GM18498 (cell line): ENCODE data around the gene MYH7B.
A peak's percentile ranks its signal among the peaks of the same experiment; 100 is the strongest.

ENCODE experiments used
- ATAC-seq: cut with Tn5 transposase; IDR thresholded peaks from one replicate; pipeline ENCODE4 v1.9.1; 2021; ENCODE audit warnings: mild to moderate bottlenecking, moderate library complexity; ENCODE audit not compliant: unreplicated experiment

MYH7B gene

GRCh38 chr20:34955231-34956040 lies at the start of gene MYH7B, which contains the start of gene GSS:
TSS of gene MYH7B (plus strand) at chr20:34955868. CDS start at chr20:34978006, 22,138 bp downstream.
TSS of gene GSS (minus strand) at chr20:34955806. CDS start at chr20:34951852, 3,954 bp downstream.
- peak; percentile 90 for ATAC-seq

DNA sequence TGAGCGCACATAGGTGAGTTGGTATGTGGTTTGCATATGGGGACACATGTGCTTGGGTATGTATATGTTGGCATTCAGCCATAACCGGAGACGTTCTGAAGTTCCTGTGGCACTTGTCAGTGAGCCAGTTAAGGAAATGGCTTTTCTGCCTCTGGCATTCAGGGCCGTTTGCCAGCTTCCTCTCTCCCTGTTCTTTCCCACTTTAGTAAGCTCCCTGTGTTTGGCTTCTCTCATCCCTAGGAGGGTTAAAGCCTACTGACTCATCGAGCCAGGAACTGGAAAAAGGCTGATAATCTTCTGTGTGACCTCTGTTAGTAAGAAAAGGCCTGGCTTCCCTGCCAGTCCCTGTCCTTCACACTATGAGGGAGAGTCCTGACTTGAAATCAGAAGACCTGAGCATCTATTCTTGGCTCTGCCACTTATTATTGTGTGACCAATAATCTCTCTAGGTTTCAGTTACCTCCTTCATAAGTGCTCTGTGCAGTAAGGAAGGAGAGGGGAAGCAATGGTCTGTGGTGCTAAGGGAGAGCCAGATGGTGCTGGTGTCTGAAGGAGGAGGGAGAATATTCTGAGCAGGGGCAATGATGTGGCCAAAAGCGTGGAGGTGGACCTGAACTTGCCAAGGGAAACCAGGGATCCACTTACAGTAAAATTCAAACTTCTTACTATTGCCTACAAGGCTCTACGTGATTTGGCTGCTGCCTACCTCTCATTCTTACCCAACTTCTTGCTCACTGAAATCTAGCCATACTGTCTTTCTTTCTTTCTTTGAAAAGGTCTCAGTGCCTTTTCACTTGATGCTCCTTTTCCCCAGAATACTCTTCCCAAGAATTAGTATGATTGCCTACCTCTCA lies 47.8 kb upstream of the MYH7B start:
- no peak for ATAC-seq

- no peak for ATAC-seq
Observed at GRCh38 chr20:34915131-34915530, 40.5 kb upstream of the MYH7B start.

DNA sequence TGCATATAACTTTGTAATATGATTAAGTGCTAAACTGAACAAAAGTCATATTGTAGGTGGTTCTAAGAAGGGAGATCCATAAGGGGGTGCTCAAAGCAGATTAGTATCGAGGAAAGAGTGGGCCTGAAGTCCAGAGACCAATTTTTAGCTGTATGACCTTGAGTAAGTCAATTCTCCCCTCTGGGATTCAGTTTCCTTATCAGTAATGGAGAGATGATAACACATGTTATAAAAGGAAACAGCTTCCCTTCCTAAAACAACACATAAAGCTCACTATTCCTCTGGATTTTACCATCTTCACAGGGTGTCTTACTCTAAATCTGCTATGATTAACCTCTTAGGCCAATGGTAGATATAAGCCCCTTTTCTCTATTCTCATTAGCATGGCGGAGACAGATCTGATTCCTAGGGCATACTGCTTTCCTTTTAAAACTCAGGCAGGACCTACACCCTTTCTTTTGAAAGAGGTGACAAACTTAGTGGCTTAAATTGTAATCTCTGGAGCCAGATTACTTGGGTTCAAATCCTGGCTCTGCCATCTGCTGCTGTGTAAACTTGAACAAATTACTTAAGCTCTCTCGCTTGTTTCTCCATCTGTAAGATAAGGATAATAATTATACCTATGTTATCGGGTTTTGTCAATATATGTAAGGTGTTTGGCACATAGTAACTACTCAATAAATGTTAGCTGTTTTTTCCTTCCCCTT lies 39.8 kb upstream of the MYH7B start:
- ATAC-seq, result no peak

DNA sequence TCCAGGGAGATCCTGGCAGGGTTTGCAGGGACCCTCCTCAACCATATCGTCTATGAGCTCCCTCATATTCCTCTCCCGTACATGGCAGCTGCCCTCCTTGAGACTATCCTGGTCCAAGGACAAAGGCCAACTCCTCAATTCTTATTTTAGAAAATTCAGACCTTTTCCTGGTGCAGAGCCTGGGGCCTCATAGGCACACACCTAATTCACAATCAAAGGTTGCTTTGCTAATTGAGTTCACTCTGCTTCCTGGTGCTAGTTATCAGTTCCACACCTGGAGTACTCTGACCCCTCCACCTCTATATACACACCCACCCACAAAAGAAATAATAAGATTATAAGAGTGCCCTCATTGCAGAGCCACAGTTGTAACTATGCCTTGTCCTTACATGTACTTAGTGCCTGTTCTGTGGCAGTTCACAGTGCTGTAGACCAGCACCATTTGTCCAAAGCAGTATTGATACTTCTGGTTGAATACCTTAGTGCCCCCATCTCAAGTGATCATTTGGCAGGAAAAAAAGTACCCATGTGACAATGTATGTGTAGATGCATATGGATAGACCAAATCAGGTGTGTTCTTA lies 38.8 kb upstream of the MYH7B start:
- ATAC-seq, result no peak

GRCh38 chr20:34920055-34920454 lies 35.6 kb upstream of the MYH7B start:
- ATAC-seq, result no peak

DNA sequence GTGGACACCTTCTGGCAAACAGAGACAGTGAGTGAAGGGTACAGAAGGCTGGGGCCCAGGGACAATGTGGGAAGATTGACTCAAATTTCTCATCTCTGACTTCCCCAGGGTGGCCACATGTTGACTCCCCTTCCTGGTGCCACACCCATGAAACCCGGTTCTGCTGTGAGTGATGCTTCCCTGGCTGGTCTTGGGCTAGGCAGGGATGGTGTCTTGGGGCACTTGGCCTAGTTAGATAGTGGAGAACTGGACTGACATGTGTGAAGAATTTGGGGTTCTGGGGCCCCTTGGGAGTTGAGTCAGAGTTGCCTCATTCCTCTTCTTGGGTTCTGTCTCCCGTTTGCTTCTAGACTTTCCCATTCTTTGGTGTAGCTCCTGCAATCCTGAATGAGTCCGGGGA lies 34.2 kb upstream of the MYH7B start:
- ATAC-seq, result no peak

GRCh38 chr20:34922654-34923381 lies 32.9 kb upstream of the MYH7B start:
- no peak for ATAC-seq

DNA sequence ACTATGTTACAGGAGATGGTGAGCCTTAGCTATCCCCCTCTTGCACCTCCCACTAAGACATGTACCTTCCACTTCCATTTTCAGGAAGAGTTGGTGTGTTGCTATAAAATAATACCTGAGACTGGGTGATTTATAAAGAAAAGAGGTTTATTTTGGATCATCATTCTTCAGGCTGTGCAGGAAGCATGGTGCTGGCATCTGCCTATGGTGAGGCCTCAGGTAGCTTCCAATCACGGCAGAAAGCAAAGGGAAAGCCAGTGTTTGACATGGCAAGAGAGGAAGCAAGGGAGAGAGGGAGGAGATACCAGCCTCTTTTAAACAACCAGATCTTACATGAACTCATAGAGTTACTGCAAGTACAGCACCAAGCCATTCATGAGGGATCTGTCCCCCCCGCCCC lies 32.3 kb upstream of the MYH7B start:
- ATAC-seq, result no peak

- no peak for ATAC-seq
Observed at GRCh38 chr20:34925341-34925740, 30.3 kb upstream of the MYH7B start.

GRCh38 chr20:34925981-34926380 lies 29.7 kb upstream of the MYH7B start:
- no peak for ATAC-seq

- ATAC-seq, result no peak
Observed at GRCh38 chr20:34926581-34926980, 29.1 kb upstream of the MYH7B start.

GRCh38 chr20:34927736-34928135 lies 27.9 kb upstream of the MYH7B start:
- no peak for ATAC-seq

DNA sequence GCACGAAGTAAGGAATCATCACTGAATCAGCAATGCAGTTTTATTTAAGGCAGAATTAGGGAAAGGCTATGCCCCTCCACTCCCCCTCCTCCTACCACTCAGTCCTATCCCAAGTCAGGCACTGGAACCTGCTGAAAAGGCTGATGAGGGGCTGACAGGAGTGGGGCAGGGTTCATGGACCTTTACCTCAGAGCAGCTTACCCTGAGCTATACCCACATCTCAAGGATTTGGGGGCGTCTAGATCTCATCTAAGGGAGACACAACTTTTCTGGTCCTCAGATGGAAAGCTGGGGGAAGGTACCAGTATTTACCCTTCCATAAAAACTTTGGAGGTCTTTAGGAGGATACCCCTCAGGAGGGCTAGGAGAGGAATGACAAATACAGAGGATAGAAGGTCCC lies 27.3 kb upstream of the MYH7B start:
- no peak for ATAC-seq

DNA sequence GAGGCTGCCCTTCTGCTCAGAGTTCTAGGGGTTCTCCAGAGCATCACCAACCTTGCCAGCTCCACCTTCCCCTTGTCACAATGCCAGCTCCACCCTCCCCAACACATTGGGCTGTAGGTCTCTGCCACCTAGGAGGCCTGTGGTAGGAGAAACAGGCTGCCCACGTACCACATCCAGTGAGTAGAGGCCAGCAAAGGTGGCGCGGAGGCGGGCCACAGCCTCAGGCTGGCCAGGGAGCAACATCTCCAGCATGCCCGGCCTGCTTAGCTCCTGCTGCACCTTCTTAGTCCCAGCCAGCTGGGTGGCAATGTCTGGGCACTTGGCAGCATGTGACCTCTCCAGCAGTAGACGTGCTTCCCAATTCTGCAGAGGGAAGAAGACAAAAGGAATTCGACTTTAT lies 23.9 kb upstream of the MYH7B start:
- no peak for ATAC-seq

DNA sequence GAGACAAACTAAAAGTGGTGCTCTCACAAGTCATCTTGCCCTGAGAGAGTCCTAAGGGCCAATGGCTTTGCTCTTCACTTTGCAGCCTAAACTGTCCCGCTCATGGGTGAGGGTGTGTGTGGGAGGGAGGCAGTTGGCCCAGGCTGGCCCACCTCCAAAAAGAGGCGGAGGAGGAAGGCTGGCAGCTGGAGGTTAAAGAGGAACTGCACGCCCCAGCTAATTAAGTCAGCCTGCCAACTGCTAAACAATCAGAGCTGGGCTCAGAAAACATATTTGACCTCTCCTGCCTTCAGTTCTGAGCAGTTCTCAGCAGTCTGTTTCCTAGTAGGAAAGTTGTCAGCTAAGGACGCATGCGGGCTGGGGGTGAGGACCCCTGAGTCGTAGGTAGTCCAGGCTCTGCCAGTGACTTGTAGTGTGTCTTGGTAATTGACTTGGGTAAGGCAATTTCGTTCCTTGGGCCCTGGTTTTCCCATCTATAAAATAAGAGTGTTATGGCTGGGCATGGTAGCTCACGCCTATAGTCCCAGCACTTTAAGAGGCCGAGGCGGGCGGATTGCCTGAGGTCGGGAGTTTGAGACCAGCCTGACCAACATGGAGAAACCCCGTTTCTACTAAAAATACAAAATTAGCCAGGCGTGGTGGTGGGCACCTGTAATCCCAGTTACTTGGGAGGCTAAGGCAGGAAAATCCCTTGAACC lies 17.1 kb upstream of the MYH7B start:
- no peak for ATAC-seq

DNA sequence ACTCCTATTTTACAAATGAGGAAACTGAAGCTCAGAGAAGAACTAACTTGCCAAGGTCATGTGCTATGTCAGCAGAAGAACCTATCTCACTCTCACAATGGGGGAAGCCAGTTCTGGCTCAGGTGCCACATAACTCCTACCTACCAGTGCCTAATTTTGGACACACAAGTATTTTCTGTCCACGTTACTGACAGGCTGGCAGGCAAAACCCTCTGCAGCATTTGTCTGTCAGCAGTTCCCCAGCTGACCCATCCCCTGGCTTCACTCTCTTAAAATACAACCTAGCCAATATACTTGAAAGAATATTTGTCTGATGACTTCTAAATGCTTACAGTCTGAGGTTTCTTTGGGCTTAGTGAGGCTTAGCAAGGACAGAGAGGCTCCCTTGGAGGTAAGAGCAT lies 15.6 kb upstream of the MYH7B start:
- ATAC-seq, result no peak

GRCh38 chr20:34941226-34941625 lies 14.4 kb upstream of the MYH7B start:
- no peak for ATAC-seq

DNA sequence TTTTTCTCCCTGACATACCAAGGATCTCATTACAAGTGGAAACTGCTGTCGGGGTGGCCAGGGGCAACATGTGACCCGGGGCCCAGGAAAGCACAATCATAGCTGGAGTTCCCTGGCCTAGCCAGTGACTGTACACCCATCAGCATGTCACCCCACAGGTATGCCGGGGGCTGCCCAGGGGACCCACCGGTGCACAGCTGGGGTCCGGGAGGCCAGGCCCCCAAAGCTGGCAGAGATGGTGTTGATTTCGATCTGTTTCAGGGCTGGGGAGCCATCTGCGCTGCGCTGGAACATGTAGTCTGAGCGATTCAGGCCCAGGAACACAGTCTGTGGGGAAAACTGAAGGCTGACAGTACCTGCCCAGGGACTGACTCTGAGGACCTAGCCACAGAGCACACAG lies 13.4 kb upstream of the MYH7B start:
- ATAC-seq, result no peak
